SHP77 treated with DMSO at 0.1 percent for 48 hours (cell line): ENCODE data around the gene ZNF23.

Source experiments
- DNase-seq: peaks from one replicate; lab custom pipeline; 2025; lab: John Stamatoyannopoulos, UW

The ZNF23 gene

DNA sequence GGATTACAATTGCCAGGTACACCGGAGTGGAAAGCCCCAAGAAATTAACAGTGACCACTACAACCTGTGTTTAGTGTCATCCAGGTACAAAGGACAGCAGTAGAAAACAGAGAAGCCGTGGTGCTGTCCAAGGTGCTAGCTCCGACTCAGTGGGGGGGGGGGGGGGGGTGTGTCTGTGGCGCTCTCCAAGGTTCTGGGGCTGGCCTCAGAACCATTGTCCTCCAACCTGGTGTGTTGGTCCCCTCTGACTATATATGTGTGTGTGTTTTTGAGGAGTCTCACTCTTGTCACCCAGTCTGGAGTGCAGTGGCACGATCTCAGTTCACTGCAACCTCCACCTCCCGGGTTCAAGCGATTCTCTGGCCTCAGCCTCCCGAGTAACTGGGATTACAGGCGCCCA lies 5.8 kb upstream of the ZNF23 start:
- no peak for DNase-seq

DNA sequence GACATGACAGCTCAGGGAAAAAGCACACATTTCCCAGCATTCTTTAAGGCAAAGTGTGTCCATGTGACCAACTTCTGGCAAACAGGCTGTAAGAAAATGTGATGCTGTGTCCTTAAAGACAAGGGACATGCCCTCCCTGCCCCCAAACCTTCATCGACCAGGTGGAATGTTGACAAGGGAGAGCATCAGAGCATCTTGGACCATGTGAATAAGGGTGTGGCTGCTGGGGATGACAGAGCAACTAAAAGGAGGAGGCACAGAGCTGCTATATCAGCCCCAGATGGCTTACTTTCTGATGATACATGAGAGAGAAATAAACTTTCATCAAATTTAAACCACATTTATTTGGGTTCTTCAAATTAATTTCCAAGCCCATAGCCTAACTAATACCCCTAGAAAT lies 2.2 kb upstream of the ZNF23 start:
- no peak for DNase-seq

DNA sequence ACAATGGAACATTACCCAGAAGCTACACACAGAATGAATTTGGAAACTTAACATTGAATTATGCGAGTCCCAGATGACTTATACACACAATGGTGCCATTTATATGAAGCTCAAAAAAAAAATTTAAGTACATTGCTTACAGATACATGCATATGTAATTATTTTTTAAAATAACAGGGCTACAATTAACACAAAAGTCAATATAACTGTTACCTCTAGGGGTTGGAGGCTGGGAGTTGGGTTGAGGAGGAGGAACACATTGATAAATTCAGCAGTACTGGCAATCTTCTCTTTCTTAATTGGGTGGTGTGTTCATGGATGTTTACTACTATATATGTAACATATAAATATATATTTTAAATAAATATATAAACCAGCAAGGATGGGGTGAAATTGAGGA lies 1.1 kb downstream of the ZNF23 start:
- no peak for DNase-seq

DNA sequence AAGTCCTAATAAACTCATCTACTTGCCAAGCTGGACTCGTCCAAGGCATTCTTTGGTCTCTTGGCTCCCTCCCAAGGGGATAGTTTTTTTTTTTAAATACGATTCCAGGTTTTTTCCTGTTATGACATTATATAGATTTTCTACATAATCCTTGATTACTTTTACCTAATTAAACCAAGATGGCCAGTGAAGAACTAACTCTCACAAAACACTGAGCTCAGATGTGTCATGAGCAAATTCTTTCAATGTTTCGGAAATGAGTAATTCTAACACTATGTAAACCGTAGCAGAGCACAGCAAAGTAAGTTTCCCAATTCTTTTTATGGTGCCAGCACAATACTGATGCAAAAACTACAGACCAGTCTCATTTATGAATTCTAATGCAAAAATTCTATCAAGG lies 1.8 kb downstream of the ZNF23 start:
- DNase-seq, result no peak

DNA sequence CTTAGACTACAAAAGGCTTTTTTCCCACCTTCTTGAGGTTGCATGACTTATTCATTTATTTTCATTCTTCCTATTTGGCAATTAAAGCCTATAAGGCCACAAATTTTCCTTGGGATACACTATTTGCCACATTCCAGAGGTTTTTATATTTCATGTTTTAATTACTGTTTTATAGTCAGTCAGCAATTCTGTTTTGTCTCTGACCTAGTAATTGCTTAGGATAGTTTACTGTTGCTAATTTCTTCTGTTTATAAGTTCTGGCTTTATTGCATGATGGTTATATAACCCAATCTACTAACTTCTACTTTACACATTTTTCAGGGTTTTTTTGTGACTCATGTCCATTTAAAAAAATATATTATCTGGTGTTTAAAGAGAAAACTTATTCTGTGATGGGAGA lies 2.5 kb downstream of the ZNF23 start:
- DNase-seq, result no peak

DNA sequence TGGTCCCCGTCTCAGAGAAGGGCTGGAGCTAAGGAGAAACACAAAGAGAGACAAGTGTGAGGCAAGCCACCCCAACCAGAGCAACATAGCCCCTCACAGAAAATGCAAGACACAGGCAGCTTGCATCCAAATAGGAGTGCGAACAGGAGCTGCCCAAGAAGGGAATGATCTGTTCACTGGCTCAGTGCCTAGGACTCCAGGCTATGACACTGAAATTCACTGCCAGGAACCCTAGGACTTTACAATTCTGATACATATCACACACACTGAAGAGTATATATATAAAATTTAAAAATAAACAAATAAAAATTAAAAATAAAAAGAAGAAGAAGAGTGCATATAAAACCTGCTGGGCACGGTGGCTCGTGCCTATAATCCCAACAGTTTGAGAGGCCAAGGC lies 5.2 kb downstream of the ZNF23 start:
- no peak for DNase-seq

DNA sequence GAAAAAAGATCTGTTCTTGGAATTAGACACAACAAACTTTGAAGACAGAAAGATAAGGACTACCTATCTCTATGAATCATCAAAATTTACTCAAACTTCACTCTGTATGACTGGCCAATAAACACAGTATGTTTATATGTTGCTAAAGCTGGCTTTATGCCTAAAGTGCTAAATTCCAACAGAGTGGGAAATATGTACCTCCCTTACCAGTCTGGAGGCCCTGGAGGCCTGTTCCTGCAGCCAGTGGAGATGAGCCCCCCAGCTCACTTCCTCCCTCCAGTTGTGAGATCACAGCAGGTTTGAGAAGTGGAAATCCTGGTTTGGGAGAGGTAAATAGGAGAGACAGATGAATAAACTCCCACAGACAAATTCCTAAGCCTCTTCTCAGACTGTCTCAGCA lies 9.0 kb downstream of the ZNF23 start:
- no peak for DNase-seq

DNA sequence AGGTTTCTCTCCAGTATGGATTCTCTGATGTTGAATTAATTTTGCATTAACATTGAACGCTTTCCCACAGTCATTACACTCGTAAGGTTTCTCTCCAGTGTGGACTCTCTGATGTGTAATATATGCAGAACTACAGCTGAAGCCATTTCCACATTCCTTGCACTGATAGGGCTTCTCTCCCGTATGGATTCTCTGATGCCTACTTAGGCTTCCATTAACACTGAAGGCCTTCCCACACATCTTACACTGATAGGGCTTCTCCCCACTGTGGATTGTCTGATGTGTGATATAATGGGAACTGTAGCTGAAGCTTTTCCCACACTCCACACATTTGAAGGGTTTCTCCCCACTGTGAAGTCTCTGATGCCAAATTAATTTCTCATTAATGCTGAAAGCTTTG lies 13.0 kb downstream of the ZNF23 start:
- DNase-seq, result no peak

DNA sequence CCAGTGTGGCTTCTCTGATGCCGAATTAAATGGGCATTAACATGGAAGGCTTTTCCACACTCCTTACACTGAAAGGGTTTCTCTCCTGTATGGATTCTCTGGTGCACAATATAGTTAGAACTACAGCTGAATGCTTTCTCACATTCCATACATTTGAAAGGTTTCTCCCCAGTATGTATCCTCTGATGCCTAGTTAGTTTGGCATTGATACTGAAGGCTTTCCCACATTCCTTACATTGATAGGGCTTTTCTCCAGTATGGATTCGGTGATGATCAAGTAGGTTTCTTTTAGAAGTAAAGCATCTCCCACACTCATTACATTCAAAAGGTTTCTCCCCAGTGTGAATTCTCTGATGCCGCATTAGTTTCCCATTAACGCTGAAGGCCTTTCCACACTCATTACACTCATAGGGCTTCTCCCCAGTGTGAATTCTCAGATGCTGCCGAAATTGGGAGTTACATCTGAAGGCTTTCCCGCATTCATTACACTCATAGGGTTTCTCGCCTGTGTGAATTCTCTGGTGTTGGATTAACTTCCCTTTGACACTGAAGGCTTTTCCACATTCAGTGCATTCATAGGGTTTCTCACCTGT lies 13.7 kb downstream of the ZNF23 start:
- no peak for DNase-seq

DNA sequence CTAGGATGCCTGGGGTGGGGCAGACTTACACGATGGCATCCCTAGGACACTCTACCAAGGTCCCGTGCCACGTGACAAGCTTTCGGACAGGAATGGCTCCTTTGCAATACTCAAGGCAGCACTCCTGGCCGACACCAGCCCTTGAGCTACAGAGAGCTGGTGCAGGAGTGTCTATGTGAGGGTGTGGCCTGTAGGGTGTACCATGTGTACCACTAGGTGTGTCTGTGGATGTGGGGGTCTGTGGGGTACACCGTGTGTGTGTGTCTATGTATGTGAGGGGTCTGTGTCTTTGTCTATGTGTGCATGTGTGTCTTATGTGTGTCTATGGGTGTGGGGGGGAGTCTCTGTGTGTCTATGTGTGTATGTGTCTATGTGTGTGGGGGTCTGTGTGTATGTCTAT lies 18.3 kb downstream of the ZNF23 start:
- DNase-seq, result no peak

DNA sequence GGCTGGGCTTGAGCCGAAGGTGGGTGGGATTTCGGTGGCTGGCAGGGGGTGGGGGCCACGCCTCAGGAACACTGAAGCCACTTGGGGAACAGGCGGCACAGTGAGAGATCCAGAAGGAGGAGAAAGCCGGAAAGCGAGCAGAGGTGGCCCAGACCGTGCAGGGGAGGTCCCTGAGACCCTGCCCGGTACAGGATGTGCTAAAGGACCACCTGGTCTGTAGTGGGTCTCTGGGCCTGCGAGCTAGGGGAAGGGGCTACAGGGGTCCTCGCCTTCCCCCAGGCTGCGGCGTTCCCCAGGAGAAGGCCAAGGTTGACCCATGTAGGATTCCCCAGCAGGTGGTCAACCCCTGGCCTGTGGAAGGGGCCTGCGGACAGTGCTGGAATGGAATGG lies 20.0 kb downstream of the ZNF23 start, which contains the start of gene TLE7:
TSS of gene TLE7 (minus strand) at position 4 of the 390 bp plus-strand sequence. CDS start 8,730 bp downstream, outside the sequence.
- DNase-seq, result no peak

DNA sequence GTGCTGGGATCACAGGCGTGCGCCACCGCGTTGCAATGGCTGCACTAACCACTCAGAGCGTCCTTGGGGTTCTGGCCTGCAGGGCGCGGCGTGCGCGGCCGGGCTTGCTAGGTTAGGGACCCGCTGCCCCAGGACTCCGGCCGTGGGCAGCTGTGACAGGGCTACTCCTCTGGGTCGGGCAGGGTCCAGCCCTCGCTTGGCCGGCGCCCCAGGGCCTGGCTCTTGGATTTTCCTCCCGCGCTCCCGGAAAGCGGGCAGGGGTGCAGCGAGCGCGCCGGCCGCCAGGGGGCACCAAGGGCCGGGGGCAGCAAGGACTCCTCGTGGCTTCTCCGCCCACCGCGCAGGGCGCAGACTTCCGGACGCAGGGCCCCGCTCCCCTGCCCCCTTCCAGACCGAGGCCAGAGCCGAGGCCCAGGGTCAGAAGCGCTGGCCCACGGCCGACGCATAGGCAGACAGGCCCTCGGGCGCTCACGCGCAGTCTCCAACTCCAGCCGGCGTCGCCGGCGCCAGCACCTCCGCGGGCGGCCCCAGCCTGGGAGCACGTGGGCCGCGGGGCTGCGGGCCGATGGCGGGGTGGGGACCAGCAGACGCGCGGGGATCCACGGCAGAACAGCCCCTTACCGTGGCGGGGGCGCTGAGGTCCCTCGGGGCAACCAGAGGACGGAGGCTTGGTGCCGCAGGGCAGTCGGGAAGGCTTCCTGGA lies 20.5 kb downstream of the ZNF23 start:
- DNase-seq, result no peak

DNA sequence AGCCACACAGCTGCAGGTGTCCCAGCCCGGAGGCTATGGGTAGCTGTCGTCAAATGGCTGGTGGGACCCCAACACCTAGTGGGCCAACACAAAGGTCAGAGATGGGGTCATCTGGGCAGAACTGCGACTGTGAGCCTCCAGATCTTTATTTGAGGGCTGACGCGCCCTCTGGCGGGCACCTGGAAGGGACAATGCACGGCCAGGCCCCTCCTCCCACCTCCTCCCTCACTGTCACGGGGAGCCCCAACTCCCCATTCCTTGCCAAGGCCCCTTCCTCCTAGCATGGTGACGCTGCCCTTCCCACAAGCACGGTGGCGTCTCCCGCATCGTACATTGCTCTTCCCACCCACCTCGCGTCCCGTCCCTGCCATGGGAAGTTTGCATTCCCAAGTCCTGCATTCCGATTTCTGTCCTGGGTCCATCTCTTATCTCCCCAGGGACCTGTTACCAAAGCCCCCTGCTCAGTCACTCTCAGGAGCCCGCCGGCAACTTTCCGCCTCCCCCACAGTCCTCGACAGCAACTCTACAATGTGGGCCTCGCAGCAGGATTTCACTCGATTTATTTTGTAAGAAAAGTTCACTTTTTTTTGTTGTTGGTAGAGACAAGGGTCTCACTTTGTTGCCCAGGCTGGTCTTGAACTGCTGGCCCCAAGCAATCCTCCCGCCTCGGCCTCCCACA lies 21.2 kb downstream of the ZNF23 start:
- DNase-seq, result no peak

DNA sequence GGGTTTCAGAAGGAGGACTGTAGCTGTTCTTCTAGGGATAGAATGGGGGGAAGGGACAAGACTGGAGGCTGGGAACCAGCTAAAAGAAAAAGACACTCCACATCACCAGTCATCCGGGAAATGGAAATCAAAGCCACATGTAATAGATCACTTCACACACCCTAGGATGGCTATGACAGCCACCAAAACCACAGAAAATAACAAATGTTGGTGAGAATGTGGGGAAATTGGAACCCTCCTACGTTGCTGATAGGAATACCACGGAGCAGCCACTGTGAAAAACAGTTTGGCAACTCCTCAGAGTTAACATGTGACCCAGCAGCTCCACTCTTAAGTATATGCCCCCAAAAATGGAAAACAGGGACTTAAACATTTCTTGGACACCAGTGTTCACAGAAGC lies 22.5 kb downstream of the ZNF23 start:
- DNase-seq, result no peak

DNA sequence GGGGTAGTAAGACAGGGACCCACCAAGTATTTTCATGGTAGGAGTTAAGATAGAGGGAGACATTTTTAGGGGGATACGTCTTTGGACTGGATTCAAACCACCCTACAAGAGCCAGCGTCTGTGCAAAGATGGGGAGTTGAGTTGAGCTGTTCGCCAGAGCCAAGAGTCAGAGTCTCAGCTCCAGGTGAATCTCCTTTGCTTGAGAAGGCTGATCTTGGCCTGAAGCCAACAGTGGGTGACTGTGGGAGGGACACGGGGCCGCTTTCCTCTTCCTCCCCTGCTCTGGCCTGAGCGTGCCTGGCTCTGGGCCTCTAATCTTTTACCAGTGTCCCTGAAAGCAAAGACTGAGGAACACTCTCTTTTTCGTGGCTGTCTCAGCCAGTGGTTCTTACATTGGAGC lies 25.6 kb downstream of the ZNF23 start:
- DNase-seq, result no peak

DNA sequence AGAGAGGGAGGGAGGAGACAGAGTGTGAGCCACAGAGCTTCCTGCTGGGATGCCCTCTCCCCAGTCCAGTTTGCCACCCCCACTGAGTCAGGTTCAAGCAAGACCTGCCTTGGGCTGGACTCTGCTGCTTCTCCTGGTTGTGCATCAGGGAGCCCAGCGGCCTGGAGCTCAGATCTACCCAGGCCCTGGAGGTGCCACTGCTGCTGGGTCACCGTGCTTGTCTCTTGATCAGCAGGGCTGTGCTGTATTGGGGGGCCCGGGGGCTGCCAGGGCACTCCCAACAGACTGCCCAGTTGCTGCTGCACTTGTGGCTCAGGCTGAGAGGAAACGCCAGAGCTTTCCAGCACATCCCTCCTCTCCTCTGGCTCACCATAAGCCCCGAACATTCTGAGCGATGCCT lies 29.1 kb downstream of the ZNF23 start:
- no peak for DNase-seq

DNA sequence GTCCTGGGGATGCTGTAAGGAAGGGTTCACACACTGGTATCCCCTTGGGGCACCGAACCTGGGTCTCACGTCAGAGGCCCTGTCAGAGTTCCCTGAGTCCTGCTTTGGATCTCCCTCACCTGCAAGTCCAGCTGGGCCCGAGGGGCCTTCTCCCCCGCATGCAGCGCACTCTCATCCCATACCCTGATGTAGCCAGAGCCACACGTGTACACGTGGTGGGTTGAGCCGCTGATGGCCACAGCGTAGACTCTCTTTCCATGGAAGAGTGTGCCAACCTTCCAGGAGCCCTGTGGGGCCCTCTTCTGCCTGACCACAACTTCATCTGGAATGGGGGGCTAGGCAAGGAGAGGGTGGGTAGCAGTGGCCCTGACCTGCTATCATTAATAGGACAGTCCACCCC lies 30.1 kb downstream of the ZNF23 start:
- DNase-seq, result no peak

DNA sequence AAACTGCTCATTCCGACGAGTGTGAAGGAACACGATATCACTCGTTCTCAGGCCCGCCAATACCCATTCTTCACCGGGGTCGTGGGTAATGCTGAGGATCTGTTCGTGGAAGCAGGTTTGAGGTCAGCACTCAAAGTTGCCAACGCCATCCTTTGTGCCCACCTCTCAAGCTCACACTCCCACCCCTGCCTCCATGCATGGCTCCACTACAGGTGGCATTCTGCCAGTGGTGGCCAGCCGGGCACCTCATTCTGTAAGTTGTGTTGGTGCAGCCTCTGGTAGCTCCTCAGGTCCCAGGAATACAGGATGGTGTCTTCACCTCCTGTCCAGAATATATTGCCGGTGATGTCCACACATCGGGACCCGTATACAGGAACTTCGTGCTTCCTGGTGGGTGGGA lies 30.9 kb downstream of the ZNF23 start:
- no peak for DNase-seq

DNA sequence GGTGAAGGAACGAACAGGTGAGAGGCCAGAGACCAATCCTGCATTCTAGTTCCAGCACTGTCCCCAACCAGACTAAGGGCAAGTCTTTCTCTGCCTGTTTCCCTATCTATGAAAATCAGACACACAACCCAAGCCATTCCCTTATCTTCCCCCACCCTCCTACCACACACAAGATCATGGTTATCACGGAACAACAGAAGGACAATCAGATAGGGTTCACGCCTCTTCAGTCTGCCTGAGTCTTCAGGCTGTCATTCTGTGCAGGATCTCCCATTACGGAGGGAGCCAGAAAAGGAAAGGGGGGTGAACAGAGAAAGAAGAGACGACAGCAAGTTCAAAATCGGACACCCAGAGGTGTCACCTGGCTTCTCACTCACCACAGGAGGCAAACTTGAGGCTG lies 31.3 kb downstream of the ZNF23 start:
- no peak for DNase-seq

DNA sequence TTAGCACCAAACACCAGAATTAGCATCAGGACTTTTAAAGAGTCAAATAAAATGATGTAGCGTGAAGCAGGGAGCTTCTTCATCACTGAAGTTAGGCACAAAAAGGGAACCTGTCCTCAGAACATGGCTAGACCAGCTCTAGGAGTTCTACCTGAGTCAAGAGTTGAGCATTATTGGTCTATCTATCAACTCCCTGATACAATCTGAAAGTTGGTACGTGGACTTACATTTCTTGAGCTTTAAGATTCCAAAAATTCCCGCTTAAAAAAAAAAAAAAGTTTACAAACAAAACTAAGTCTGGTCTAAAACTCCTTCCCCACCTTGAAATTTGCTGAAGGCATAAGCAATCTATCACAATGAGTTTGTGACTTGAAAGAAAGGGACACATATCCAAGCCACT lies 32.5 kb downstream of the ZNF23 start:
- no peak for DNase-seq

DNA sequence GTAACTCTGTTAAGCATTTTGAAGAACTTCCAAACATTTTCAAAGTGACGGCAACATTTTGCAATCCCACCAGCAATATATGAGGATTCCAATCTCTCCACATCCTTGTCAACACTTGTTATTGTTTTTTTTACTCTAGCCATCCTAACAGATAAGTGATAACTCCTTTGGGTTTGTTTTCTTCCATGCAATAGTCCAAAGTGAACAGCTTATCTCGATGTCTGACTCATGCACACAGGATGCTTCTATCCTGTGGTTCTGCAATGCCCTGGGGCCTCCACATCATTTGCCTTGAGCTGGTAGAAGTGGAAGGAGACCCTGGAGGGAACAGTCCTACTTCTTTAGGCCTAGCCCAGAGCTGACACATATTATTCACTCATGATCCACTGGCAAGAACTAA lies 33.2 kb downstream of the ZNF23 start:
- no peak for DNase-seq

DNA sequence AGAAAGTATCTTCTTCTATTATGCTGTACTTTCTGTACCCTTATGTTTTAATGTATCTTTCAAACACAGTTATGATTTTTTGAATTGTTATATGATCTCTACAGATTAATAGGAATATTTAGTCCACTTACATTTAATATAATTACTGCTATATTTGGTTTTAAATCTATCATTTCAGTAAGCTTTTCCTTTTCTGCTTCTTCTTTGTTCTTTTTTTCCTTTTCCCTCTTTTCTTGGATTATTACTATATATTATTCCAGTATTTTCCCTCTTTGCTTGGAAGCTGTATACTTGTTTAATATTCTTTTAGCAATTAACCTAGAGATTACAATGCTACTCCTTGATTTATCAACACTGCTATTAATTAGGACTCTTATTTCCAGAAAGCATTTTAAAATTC lies 33.7 kb downstream of the ZNF23 start:
- DNase-seq, result no peak

DNA sequence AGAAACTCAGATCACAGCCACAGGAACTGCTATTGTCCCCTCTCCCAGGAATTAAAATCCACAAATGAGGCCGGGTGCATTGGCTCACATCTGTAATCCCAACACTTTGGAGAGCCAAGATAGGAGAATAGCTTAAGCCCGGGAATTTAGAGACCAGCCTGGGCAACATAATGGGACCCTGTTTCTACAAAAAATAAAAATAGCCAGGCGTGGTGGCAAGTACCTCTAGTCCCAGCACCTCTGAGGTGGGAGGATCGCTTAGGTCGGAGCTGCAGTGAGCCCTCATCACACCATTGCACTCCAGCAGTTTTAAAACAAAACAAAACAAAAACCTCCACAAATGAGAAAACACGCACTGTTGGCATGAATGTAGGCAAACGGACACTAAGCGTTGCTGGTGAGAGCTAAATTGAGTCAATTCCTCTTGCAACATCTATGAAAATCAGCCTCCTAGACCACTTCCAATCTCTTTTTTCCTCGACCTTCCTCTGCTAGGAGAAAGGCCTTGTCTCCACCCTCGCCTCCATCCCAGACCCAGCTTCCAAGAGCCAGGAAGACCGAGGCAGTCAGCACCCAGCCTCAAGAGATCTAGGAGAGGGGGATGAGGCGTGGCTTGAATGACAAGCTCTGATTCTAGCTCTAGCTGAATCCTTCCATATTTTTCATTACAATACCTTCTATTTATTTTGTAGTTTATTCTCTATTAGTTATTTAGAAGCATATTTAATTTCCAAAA lies 35.0 kb downstream of the ZNF23 start:
- no peak for DNase-seq
